HUDEP-2 (cell line): ENCODE measurements around the gene ORAI3.
"Not testable (repeated sequence)": the region's sequence is repeated elsewhere in the genome, so short reads cannot be mapped to it uniquely, and the experiment has no call there.

Experiments used
- DNase-seq, 76 experiments: peaks; one replicate each; lab custom pipeline; 2025; ENCODE audit not compliant: unreplicated experiment in 76 of 76; lab: John Stamatoyannopoulos, UW

ORAI3 gene

GRCh38 chr16:30923554-30924075 is 25.3 kb upstream of the ORAI3 start, which contains the start of gene FBXL19:
TSS of gene FBXL19 (plus strand) at chr16:30923572. CDS start at chr16:30925755, 2,183 bp downstream.
- DNase-seq, result no peak

- no peak for DNase-seq
Observed at GRCh38 chr16:30924076-30924912, 24.6 kb upstream of the ORAI3 start.

GRCh38 chr16:30924913-30925631 is 23.8 kb upstream of the ORAI3 start:
- no peak for DNase-seq

- DNase-seq, result no peak
Observed at GRCh38 chr16:30925632-30925987, 23.3 kb upstream of the ORAI3 start.

- no peak for DNase-seq
Observed at GRCh38 chr16:30925995-30926811, 22.7 kb upstream of the ORAI3 start.

- DNase-seq, result no peak
Observed at GRCh38 chr16:30926937-30927788, 21.7 kb upstream of the ORAI3 start.

- peak in 15 of 76 experiments; percentile 3 to 44 (median 19) for DNase-seq
Observed at GRCh38 chr16:30927789-30928378, 21.0 kb upstream of the ORAI3 start.

GRCh38 chr16:30928390-30928789 is 20.5 kb upstream of the ORAI3 start:
- no peak for DNase-seq

GRCh38 chr16:30929167-30929566 is 19.7 kb upstream of the ORAI3 start:
- DNase-seq, result no peak

- DNase-seq, result no peak
Observed at GRCh38 chr16:30930160-30930571, 18.7 kb upstream of the ORAI3 start.

- DNase-seq, result peak in 3 of 76 experiments; percentile 7 to 21 (median 21)
Observed at GRCh38 chr16:30931068-30931650, 17.7 kb upstream of the ORAI3 start.

- peak in 49 of 76 experiments; percentile 6 to 66 (median 30) for DNase-seq
Observed at GRCh38 chr16:30934827-30935557, 13.9 kb upstream of the ORAI3 start.

GRCh38 chr16:30937692-30938091 is 11.2 kb upstream of the ORAI3 start:
- no peak for DNase-seq

- not testable (repeated sequence) for DNase-seq
Observed at GRCh38 chr16:30939571-30939970, 9.3 kb upstream of the ORAI3 start.

GRCh38 chr16:30941600-30942425 is 7.1 kb upstream of the ORAI3 start:
- DNase-seq, result peak in 65 of 76 experiments; percentile 15 to 83 (median 62)

- no peak for DNase-seq
Observed at GRCh38 chr16:30942426-30942806, 6.5 kb upstream of the ORAI3 start.

- no peak for DNase-seq
Observed at GRCh38 chr16:30944352-30944751, 4.5 kb upstream of the ORAI3 start.
